GM12872 (cell line): ENCODE measurements around the gene PHLDA3.

ENCODE experiments used
- CTCF ChIP-seq: IDR thresholded peaks from 3 replicates; pipeline ENCODE4 v1.5.1; 2011; ENCODE audit warnings: low read depth, mild to moderate bottlenecking, low read length, moderate library complexity; ENCODE audit not compliant: insufficient read depth

Gene PHLDA3

DNA sequence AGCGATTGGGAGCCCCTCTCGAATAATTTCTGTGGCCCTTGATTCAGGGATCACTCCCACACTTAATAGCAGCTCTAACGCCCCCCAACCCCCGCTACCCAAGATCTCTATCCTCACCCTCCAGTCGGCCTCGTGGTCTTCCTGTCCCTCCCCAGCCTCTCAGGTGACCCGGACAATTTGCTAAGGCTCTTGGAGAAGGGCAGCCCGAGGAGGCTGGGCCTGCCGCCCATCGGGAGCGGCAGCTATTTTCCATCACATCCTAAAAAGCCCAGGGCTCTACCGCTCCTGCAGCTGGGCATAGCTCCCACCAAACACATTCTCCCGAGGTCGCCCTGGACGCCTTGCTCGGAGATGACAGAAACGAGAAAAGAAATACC lies 12.0 kb upstream of the PHLDA3 start:
- TF ChIP-seq CTCF = no peak

DNA sequence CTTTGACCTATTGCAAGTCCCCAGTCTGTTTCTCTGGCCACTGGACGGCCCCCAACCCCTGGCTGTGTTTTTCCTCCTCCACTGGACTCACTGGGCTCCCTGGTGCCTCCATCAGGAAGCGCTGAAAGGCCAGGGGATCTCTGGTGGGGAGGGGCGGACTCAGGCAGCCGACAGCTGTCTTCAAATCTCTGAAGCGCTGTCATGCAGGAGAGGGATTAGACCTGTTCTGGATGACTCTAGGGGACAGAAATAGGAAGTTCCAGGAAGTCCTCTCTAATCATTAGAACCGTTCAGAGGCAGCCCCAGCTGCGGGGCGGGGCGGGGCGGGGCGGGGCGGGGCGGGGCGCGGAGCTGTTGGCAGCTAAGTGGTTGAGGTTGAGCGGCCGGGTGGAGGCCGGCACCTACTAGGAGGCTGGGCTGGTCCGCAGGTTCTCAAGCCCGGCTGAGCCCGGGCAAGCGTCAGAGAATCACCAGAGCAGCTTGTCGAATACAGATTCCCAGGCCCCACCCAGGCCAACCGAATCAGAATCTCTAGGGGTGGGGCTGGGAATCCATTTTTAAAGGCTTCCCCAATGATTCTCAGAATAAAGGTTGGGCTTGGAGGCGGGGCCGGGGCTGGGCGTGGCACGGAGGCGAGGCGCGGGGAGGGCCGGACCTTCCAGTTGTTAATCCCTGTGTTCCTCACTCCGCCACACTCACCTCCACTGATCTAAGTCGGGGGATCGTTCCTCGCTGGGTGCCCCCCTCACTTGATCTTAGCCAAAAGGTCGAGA lies 11.4 kb upstream of the PHLDA3 start:
- TF ChIP-seq CTCF = no peak

DNA sequence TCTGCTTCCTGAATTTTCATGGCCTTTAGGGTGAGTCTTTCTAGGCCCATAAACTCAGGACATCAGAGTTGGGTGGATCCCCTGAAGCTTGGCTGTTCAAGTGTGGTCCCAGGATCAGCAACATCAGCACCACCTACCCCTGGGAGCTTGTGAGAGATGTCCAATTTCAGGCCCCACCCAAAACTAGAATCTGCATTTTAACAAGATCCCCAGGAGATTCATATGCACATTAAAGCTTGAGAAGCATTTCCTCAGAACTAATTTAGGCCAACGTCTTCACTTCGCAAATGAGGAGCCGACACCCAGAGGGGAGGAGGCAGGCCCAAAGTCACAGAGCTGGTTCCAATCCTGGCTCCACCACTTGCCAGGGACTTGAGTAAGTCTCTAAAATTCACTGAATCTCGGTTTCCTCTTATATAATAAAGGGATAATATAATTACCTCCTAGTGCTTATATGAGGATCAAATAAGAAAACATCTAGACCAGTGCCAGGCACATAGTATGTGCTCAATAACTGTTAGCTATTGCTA lies 10.3 kb upstream of the PHLDA3 start:
- TF ChIP-seq CTCF = no peak

DNA sequence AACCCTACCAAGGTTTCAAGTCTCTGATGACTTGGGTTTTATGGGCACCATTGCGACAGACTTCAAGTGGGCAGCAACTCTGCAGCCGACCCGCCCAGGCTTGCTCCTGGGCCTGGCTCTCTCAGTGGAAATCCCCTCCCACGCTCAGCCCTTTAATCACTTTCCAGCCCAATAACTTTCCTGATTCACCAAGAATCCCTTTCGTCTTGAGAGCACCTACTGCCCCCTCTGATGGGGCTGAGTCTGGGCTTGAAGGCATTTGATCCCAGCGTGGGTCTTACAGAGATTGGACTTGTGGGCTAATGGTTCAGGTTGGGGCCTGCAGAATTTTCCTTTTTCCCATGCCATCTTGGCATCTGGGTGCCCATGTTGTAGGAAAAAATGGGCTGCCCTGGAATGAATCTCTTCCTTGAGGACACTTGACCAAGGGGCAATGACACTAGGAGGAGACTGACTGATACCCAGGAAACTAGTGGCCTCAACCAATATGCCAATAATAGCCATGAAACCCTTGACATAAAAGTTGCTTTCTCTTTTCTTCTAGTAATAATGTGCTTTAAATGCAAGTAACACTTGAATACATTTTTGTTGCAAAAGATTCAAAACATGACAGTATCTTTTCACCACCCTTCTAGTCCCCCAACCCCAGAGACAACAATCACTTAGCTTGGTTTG lies 7.8 kb upstream of the PHLDA3 start:
- TF ChIP-seq CTCF = 0 out of 3 replicates have a peak, but pooled peaks have one; percentile 4

DNA sequence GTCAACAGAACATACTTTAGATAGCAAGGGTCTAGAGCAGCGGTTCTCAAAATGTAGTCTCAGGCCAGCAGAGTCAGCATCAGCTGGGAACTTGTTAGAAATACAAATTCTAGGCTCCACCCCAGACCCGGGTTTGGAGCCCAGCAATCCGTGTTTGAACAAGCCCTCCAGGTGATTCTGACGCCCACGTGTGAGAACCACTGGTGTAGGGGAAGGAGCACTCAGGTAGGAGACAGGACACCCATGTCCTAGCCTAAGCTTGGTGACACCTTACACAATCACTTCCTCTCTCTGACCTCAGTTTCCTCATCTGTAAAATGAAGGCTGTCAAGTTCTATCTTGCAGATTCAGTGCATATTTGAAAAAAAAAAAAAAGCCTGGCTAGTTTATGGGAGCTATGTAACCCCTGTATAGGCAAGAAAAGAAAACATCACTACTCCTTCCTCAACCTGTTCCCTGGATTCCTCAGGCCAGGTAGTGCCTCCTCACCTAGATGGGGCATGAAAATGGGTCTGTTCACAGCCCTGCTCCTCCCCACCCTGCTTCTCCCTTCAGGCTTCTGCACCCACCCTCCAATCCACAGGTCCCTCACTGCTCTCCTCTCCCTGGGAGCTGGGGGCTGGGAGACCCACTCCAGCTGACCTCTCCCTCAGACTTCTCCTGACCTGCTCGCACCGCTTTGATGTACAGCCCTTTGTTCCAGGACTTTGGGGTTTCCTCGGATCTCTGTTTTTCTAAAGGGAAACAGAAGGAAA lies 7.1 kb upstream of the PHLDA3 start:
- no peak for TF ChIP-seq CTCF

- no peak for TF ChIP-seq CTCF
These were observed 6.1 kb upstream of the PHLDA3 start for GRCh38 chr1:201475130-201475529.

- TF ChIP-seq CTCF = no peak
These were observed 4.3 kb upstream of the PHLDA3 start for GRCh38 chr1:201473296-201473695.
